Stomach smooth muscle (tissue), 2 donors: ENCODE data around the gene ALKBH3.

Source experiments
- H3K27ac ChIP-seq: one replicate; pipeline ENCODE4 v1.7.0; 2013; ENCODE audit warnings: mild to moderate bottlenecking, low read length, inconsistent platforms
- H3K27me3 ChIP-seq, 2 donors: one replicate each; pipeline ENCODE4 v1.7.0; 2013; ENCODE audit warnings: low read length in 2 of 2; ENCODE audit not compliant: insufficient read depth in 2 of 2, control insufficient read depth in 1 of 2
- H3K36me3 ChIP-seq, 2 donors: one replicate each; pipeline ENCODE4 v1.7.0; 2013; ENCODE audit warnings: low read length in 2 of 2; ENCODE audit not compliant: control insufficient read depth in 2 of 2, insufficient read depth in 2 of 2
- H3K4me1 ChIP-seq: one replicate; pipeline ENCODE4 v1.7.0; 2013; ENCODE audit warnings: low read length; ENCODE audit not compliant: control insufficient read depth, insufficient read depth
- H3K4me3 ChIP-seq, 2 donors: one replicate each; pipeline ENCODE4 v1.7.0; 2013; ENCODE audit warnings: low read length in 2 of 2
- H3K9ac ChIP-seq, 2 donors: one replicate each; pipeline ENCODE4 v1.7.0; 2013; ENCODE audit warnings: low read length in 2 of 2, mild to moderate bottlenecking in 1 of 2
- H3K9me3 ChIP-seq, 2 donors: one replicate each; pipeline ENCODE4 v1.7.0; 2013; ENCODE audit warnings: low read length in 2 of 2; ENCODE audit not compliant: control insufficient read depth in 2 of 2
- donor health status: healthy.
- donor health status: Pancreatic carcinoma.

ALKBH3 gene

GRCh38 chr11:43856993-43857392 is 23.6 kb upstream of the ALKBH3 start:
- Histone ChIP-seq H3K4me3 (no peak overlapping the region), H3K9me3 (no peaks in the 10 kb centered on the region), H3K27ac (no peak overlapping the region), H3K36me3 (peaks cover 3 to 4% of the 10 kb centered on the region in 2 donors), H3K4me1 (no peaks in the 10 kb centered on the region), H3K9ac (no peak overlapping the region), H3K27me3 (no peaks in the 10 kb centered on the region)

- Histone ChIP-seq H3K27me3 (no peaks in the 10 kb centered on the region), H3K36me3 (no peaks in the 10 kb centered on the region), H3K27ac (no peak overlapping the region), H3K9ac (no peak overlapping the region), H3K4me1 (no peaks in the 10 kb centered on the region), H3K9me3 (no peaks in the 10 kb centered on the region), H3K4me3 (no peak overlapping the region)
Measured at GRCh38 chr11:43861141-43861540, 19.5 kb upstream of the ALKBH3 start.

DNA sequence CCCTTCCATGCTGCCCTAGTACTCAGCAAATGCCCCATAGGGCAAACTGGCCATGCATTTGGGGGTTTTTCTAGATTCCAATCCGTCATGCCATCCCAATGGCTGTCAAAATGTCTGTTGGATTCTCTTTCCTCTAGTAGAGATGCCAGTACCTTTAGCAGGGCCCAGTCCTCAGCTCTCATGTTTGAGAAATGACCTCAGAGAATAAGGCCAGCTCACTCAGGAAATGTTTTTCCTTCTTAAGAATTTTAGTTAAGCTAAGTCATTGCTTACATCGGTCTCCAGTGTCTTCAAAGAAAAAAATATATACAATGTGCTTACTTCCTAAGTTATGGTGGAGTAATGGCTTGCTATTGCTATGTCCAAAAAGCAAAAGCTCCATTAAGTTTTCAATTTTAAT is 14.1 kb upstream of the ALKBH3 start:
- H3K4me3 ChIP-seq = no peak overlapping the region
- no peak overlapping the region for H3K27ac ChIP-seq
- peaks cover 5 to 6% of the 10 kb centered on the region in 2 donors for H3K27me3 ChIP-seq
- no peak overlapping the region for H3K9ac ChIP-seq
- no peaks in the 10 kb centered on the region for H3K4me1 ChIP-seq
- no peaks in the 10 kb centered on the region for H3K9me3 ChIP-seq
- H3K36me3 ChIP-seq = no peaks in the 10 kb centered on the region

- Histone ChIP-seq H3K27ac (no peak overlapping the region), H3K4me3 (no peak overlapping the region), H3K4me1 (no peaks in the 10 kb centered on the region), H3K36me3 (no peaks in the 10 kb centered on the region), H3K27me3 (peaks cover 5 to 7% of the 10 kb centered on the region in 2 donors), H3K9me3 (no peaks in the 10 kb centered on the region), H3K9ac (no peak overlapping the region)
Measured at GRCh38 chr11:43866969-43867368, 13.7 kb upstream of the ALKBH3 start.

GRCh38 chr11:43868852-43869567 is 11.6 kb upstream of the ALKBH3 start:
- H3K27ac ChIP-seq = no peak overlapping the region
- H3K27me3 ChIP-seq = peaks cover 5 to 12% of the 10 kb centered on the region in 2 donors
- H3K36me3 ChIP-seq = no peaks in the 10 kb centered on the region
- H3K4me1 ChIP-seq = no peaks in the 10 kb centered on the region
- no peaks in the 10 kb centered on the region for H3K9me3 ChIP-seq
- no peak overlapping the region for H3K4me3 ChIP-seq
- H3K9ac ChIP-seq = no peak overlapping the region

GRCh38 chr11:43871051-43871450 is 9.6 kb upstream of the ALKBH3 start:
- H3K9me3 ChIP-seq = no peaks in the 10 kb centered on the region
- no peak overlapping the region for H3K27ac ChIP-seq
- H3K27me3 ChIP-seq = peaks cover 5 to 15% of the 10 kb centered on the region in 2 donors
- no peak overlapping the region for H3K9ac ChIP-seq
- H3K4me3 ChIP-seq = no peak overlapping the region
- no peaks in the 10 kb centered on the region for H3K4me1 ChIP-seq
- H3K36me3 ChIP-seq = no peaks in the 10 kb centered on the region

- Histone ChIP-seq H3K36me3 (no peaks in the 10 kb centered on the region), H3K9me3 (no peaks in the 10 kb centered on the region), H3K4me3 (no peak overlapping the region), H3K27me3 (peaks cover 5 to 15% of the 10 kb centered on the region in 2 donors), H3K4me1 (no peaks in the 10 kb centered on the region), H3K27ac (no peak overlapping the region), H3K9ac (no peak overlapping the region)
Measured at GRCh38 chr11:43872995-43873394, 7.6 kb upstream of the ALKBH3 start.

DNA sequence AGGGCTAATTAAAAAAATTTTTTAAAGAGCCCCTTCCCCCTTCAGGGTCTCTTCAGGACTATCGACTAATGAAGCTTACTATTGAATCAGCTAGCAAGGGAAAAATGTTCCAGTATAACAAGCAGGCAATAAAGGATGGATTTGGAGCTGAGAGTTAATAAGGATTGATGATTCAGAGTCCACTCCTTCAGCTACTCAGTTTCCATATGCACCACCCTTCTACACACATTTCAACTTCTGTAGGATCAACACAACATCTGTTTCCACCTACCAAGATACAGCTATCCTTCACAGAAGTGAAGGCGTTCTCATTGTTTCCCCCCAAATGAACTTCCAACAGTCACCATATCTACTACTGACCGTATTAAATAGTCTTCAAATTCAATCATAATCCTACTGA is 6.6 kb upstream of the ALKBH3 start:
- Histone ChIP-seq H3K4me1 (no peaks in the 10 kb centered on the region), H3K27me3 (peaks cover 5 to 15% of the 10 kb centered on the region in 2 donors), H3K36me3 (no peaks in the 10 kb centered on the region), H3K4me3 (no peak overlapping the region), H3K9ac (no peak overlapping the region), H3K9me3 (no peaks in the 10 kb centered on the region), H3K27ac (no peak overlapping the region)

- no peaks in the 10 kb centered on the region for H3K36me3 ChIP-seq
- peaks cover 5 to 15% of the 10 kb centered on the region in 2 donors for H3K27me3 ChIP-seq
- H3K9ac ChIP-seq = no peak overlapping the region
- no peaks in the 10 kb centered on the region for H3K9me3 ChIP-seq
- no peak overlapping the region for H3K4me3 ChIP-seq
- no peaks in the 10 kb centered on the region for H3K4me1 ChIP-seq
- H3K27ac ChIP-seq = no peak overlapping the region
Measured at GRCh38 chr11:43874738-43875137, 5.9 kb upstream of the ALKBH3 start.

DNA sequence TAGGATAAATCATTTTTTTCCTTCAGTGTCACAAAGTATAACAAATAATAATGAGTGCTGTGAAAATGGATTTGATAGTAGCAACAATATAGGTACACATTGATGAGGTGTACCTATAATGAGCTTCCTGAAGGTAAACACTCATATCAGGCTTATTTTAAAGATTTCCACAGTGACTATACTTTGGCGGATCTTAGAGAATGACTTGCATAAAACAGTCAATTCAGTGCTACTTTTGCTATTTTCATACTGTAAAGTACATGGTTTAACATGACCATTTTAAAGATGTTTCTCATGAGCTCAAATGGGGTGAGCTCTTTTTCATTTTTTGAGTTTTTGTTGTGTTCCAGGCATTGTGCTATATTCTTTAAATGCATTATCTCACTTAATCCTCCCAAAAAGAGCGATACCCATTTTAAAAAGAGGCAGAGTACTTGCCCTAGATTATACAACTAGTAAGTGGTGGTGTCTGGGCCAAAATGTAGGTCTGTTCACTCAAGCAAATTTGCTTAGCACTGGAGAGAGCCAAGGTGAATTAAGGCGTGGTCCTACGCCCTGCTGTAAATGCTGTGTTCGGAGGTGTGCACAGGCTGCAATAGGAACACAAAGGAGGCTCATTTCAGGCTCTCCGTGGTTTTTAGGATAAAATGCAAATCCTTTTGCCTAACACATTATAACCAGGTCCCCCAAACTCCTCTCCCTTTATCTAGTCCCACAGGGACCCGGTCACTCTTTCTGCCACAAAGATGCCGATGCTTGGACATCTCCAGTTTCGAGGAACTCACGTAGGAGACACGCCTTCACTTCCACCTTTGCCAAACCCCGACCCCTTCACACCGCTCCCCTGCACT is 617 bp upstream of the ALKBH3 start:
- Histone ChIP-seq H3K9ac (peak overlapping the region; percentile 77 to 87), H3K4me3 (peak overlapping the region; percentile 82 to 98), H3K9me3 (no peaks in the 10 kb centered on the region), H3K27me3 (peaks cover 0 to 2% of the 10 kb centered on the region in 2 donors), H3K4me1 (peaks cover 16% of the 10 kb centered on the region), H3K27ac (peak overlapping the region; percentile 56), H3K36me3 (peaks cover 10 to 13% of the 10 kb centered on the region in 2 donors)

DNA sequence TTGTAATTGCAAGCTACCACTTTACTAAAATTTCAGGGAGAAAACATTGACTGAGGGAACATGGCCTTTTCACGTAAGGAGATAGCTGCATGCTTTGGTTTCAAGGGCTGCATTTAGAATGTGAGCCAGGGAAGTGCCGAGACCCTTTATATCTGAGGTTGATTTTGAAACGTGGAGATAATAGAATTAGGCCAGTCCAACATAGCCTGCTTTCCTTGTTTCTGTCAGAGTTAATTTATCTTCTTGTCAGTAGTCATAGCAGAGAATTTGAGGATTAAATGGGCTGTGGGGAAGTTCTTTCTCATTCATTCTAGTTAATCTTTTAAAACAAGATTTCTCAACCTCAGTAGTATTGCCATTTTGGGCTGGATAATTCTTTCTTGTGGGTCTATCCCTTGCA is 12.2 kb downstream of the ALKBH3 start:
- H3K27ac ChIP-seq = no peak overlapping the region
- H3K36me3 ChIP-seq = peaks cover 38 to 48% of the 10 kb centered on the region in 2 donors

More for the DNA sequence above, 12.2 kb downstream of the ALKBH3 start:
- Histone ChIP-seq H3K4me3 (no peak overlapping the region), H3K27me3 (no peaks in the 10 kb centered on the region), H3K9ac (no peak overlapping the region), H3K4me1 (no peaks in the 10 kb centered on the region), H3K9me3 (no peaks in the 10 kb centered on the region)
